CD14-positive monocyte (primary cell): Measurements from ENCODE around the gene SNRPD3. TPM values are rescaled to one million over a fixed set of nuclear protein-coding genes. Genes with fewer than 3 reads are reported as not detected.

Experiments
- DNase-seq, 3 donors: peaks; one replicate each; pipeline ENCODE4 v3.0.0-alpha.2; 2011 to 2022
- H2AFZ ChIP-seq: 2 replicates; pipeline ENCODE4 v1.6.0; 2012; ENCODE audit warnings: mild to moderate bottlenecking, low read depth, low read length, inconsistent platforms; ENCODE audit not compliant: insufficient read depth, poor library complexity, severe bottlenecking
- H3K27ac ChIP-seq, 2 donors: 1 replicate in 1 of 2; 2 replicates in 1 of 2; pipeline ENCODE4 v1.5.1; 2012 to 2013; ENCODE audit warnings: low read length in 2 of 2, control low read depth in 1 of 2, inconsistent platforms in 1 of 2, low read depth in 1 of 2, mild to moderate bottlenecking in 1 of 2
- H3K27me3 ChIP-seq, 2 donors: one replicate each; pipeline versions ENCODE4 v1.6.0 to v1.6.1; 2011 to 2013; ENCODE audit warnings: low read length in 2 of 2; ENCODE audit not compliant: control insufficient read depth in 2 of 2, insufficient read depth in 2 of 2
- H3K36me3 ChIP-seq, 2 donors: replicated peaks in 1 of 2; 1 replicate in 1 of 2; 2 replicates in 1 of 2; pipeline versions ENCODE4 v1.5.1 to v1.6.1; 2012 to 2013; ENCODE audit warnings: low read length in 2 of 2, control low read depth in 1 of 2, inconsistent platforms in 1 of 2, mild to moderate bottlenecking in 1 of 2; ENCODE audit not compliant: insufficient read depth in 2 of 2, control insufficient read depth in 1 of 2
- H3K4me1 ChIP-seq, 2 donors: 1 replicate in 1 of 2; 2 replicates in 1 of 2; pipeline versions ENCODE4 v1.5.1 to v1.6.1; 2012 to 2013; ENCODE audit warnings: low read length in 2 of 2, control low read depth in 1 of 2, inconsistent platforms in 1 of 2, mild to moderate bottlenecking in 1 of 2, moderate library complexity in 1 of 2; ENCODE audit not compliant: insufficient read depth in 2 of 2, control insufficient read depth in 1 of 2
- H3K4me2 ChIP-seq: replicated peaks from 2 replicates; pipeline ENCODE3; 2012; ENCODE audit warnings: low read length, moderate library complexity, mild to moderate bottlenecking; ENCODE audit not compliant: poor library complexity, severe bottlenecking; ENCODE audit errors: extremely low read depth
- H3K4me3 ChIP-seq, 3 experiments: fragments of 200-600 bp in 1 of 3; sonication (generic) in 1 of 3; replicated peaks in 1 of 3; 1 replicate in 2 of 3; 2 replicates in 1 of 3; pipeline ENCODE4 v1.5.1; 2011 to 2013; ENCODE audit warnings: low read length in 3 of 3, mild to moderate bottlenecking in 3 of 3, control low read depth in 2 of 3, low read depth in 2 of 3, inconsistent platforms in 1 of 3, moderate library complexity in 1 of 3
- H3K79me2 ChIP-seq: 2 replicates; pipeline ENCODE4 v1.6.0; 2012; ENCODE audit warnings: mild to moderate bottlenecking, control low read depth, inconsistent platforms, low read length, moderate library complexity; ENCODE audit not compliant: insufficient read depth
- H3K9ac ChIP-seq: 2 replicates; pipeline ENCODE4 v1.6.0; 2017; ENCODE audit warnings: low read length, mild to moderate bottlenecking; ENCODE audit not compliant: insufficient read depth, poor library complexity, severe bottlenecking
- H3K9me3 ChIP-seq, 2 donors: replicated peaks in 1 of 2; 1 replicate in 1 of 2; 2 replicates in 1 of 2; pipeline versions ENCODE4 v1.5.1 to v1.6.1; 2012 to 2013; ENCODE audit warnings: low read length in 2 of 2, control low read depth in 1 of 2; ENCODE audit not compliant: control insufficient read depth in 1 of 2, insufficient read depth in 1 of 2
- H4K20me1 ChIP-seq: 2 replicates; pipeline ENCODE4 v1.6.0; 2012; ENCODE audit warnings: mild to moderate bottlenecking, low read length, control low read depth, moderate library complexity; ENCODE audit not compliant: insufficient read depth
- H3K27ac Mint-ChIP-seq, 7 donors: one replicate each; pipeline ENCODE4 v1.8.0; 2020; ENCODE audit warnings: mild to moderate bottlenecking in 7 of 7, mixed read lengths in 7 of 7, moderate library complexity in 6 of 7, inconsistent platforms in 2 of 7
- H3K27me3 Mint-ChIP-seq, 3 donors: one replicate each; pipeline ENCODE4 v1.8.0; 2021 to 2022; ENCODE audit warnings: low read depth in 3 of 3, mild to moderate bottlenecking in 3 of 3, mixed read lengths in 3 of 3, moderate library complexity in 3 of 3, inconsistent platforms in 1 of 3
- H3K36me3 Mint-ChIP-seq, 2 donors: one replicate each; pipeline ENCODE4 v1.8.0; 2020; ENCODE audit warnings: mixed read lengths in 2 of 2, inconsistent platforms in 1 of 2, mild to moderate bottlenecking in 1 of 2
- H3K4me1 Mint-ChIP-seq: one replicate; pipeline ENCODE4 v1.8.0; 2020; ENCODE audit warnings: mild to moderate bottlenecking, mixed read lengths
- H3K4me3 Mint-ChIP-seq, 2 donors: one replicate each; pipeline ENCODE4 v1.8.0; 2020; ENCODE audit warnings: mild to moderate bottlenecking in 2 of 2, mixed read lengths in 2 of 2, moderate library complexity in 1 of 2
- H3K9me3 Mint-ChIP-seq, 7 donors: one replicate each; pipeline ENCODE4 v1.8.0; 2020 to 2022; ENCODE audit warnings: mixed read lengths in 7 of 7, mild to moderate bottlenecking in 6 of 7, moderate library complexity in 6 of 7, inconsistent platforms in 2 of 7
- WGBS: methylation state at CpG from one replicate; pipeline ENCODE4 v1.1.5; 2013; ENCODE audit warnings: missing lambda C conversion rate; ENCODE audit not compliant: insufficient coverage; 5-methylcytosine and 5-hydroxymethylcytosine counted together
- intact Hi-C, 2 donors: fragments of 100-400 bp; cut with micrococcal nuclease; formaldehyde crosslinking; loops; one replicate each; pipeline versions ENCODE4 v1.15.0 to v1.15.1; 2023
- polyA plus RNA-seq, 3 donors: library from polyadenylated mRNA; depleted of rRNA in 1 of 3; unstranded in 2 of 3; stranded (reverse) in 1 of 3; fragments of 300-500 nt in 2 of 3; fragments of >200 nt in 1 of 3; fragmentation: Illumina TruSeq in 2 of 3; gene quantifications; 1 replicate in 2 of 3; 2 replicates in 1 of 3; pipeline ENCODE4 v1.2.3, GENCODE V29; 2012 to 2021
- TF ChIP-seq, protein P1 (sequence below): fragments of 200-600 bp; IDR thresholded peaks from one replicate; pipeline ENCODE4 v1.8.0; 2022; ENCODE audit warnings: antibody characterized with exemption, mild to moderate bottlenecking

SNRPD3 gene
- polyA plus RNA-seq, 3 donors = 71.8 to 115 (median 80.9) TPM

GRCh38 chr22:24585927-24586546, 30.2 kb downstream of the SNRPD3 start:
- no peaks in the 10 kb centered on the region for H3K4me1 ChIP-seq
- H3K27ac ChIP-seq = no peak overlapping the region
- Mint-ChIP-seq H3K9me3 (no peaks in the 10 kb centered on the region), H3K27ac (no peak overlapping the region), H3K4me3 (no peak overlapping the region), H3K4me1 (no peaks in the 10 kb centered on the region), H3K27me3 (peaks cover 1 to 2% (median 1%) of the 10 kb centered on the region in 3 donors), H3K36me3 (no peaks in the 10 kb centered on the region)
- no peaks in the 10 kb centered on the region for H3K27me3 ChIP-seq
- 95% methylated on average over 23 of the region's 24 CpGs for WGBS
- no peak overlapping the region for H3K4me3 ChIP-seq
- intact Hi-C loops = no loop called here
- no peak overlapping the region for H3K4me2 ChIP-seq
- no peaks in the 10 kb centered on the region for H3K9me3 ChIP-seq
- no peak for DNase-seq
- no peak overlapping the region for H3K9ac ChIP-seq
- no peaks in the 10 kb centered on the region for H3K79me2 ChIP-seq
- no peaks in the 10 kb centered on the region for H3K36me3 ChIP-seq
- no peaks in the 10 kb centered on the region for H4K20me1 ChIP-seq
- no peak overlapping the region for H2AFZ ChIP-seq
- TF ChIP-seq, protein P1, sequence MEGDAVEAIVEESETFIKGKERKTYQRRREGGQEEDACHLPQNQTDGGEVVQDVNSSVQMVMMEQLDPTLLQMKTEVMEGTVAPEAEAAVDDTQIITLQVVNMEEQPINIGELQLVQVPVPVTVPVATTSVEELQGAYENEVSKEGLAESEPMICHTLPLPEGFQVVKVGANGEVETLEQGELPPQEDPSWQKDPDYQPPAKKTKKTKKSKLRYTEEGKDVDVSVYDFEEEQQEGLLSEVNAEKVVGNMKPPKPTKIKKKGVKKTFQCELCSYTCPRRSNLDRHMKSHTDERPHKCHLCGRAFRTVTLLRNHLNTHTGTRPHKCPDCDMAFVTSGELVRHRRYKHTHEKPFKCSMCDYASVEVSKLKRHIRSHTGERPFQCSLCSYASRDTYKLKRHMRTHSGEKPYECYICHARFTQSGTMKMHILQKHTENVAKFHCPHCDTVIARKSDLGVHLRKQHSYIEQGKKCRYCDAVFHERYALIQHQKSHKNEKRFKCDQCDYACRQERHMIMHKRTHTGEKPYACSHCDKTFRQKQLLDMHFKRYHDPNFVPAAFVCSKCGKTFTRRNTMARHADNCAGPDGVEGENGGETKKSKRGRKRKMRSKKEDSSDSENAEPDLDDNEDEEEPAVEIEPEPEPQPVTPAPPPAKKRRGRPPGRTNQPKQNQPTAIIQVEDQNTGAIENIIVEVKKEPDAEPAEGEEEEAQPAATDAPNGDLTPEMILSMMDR = no peak

GRCh38 chr22:24587251-24587650, 31.5 kb downstream of the SNRPD3 start:
- Histone ChIP-seq H3K4me2 (no peak overlapping the region), H3K9me3 (no peaks in the 10 kb centered on the region), H3K27me3 (no peaks in the 10 kb centered on the region), H3K4me3 (no peak overlapping the region), H3K4me1 (peaks cover 0 to 3% of the 10 kb centered on the region in 2 donors), H3K79me2 (no peaks in the 10 kb centered on the region), H3K36me3 (no peaks in the 10 kb centered on the region), H2AFZ (no peak overlapping the region), H3K9ac (no peak overlapping the region), H4K20me1 (no peaks in the 10 kb centered on the region), H3K27ac (no peak overlapping the region)
- intact Hi-C loops = no loop called here
- TF ChIP-seq, protein P1 = no peak
- no peak for DNase-seq
- peaks cover 2 to 3% (median 2%) of the 10 kb centered on the region in 3 donors for H3K27me3 Mint-ChIP-seq
- H3K36me3 Mint-ChIP-seq = no peaks in the 10 kb centered on the region
- H3K4me1 Mint-ChIP-seq = peaks cover 3% of the 10 kb centered on the region
- H3K27ac Mint-ChIP-seq = no peak overlapping the region
- 90% methylated on average over 2 of the region's 5 CpGs for WGBS
- H3K4me3 Mint-ChIP-seq = no peak overlapping the region
- no peaks in the 10 kb centered on the region for H3K9me3 Mint-ChIP-seq
